Activated B cell treated with CpG ODN at 0.5 μM for 24 hours (primary cell): ENCODE results near the gene QSOX2. TPM values are rescaled to one million over a fixed set of nuclear protein-coding genes. Genes with fewer than 3 reads are reported as not detected.

Experiments used
- ATAC-seq: fragments of 200-7000 bp; cut with Tn5 transposase; one replicate; pipeline ENCODE4 v1.10.0; 2021; ENCODE audit warnings: low read depth, mild to moderate bottlenecking, moderate library complexity
- CTCF ChIA-PET: fragments of 350-600 bp; sonication (Branson Sonifier 250); formaldehyde crosslinking; loops from one replicate; lab custom pipeline; 2021; ENCODE audit warnings: antibody characterized with exemption; lab: Charles Lee
- POLR2A ChIA-PET: fragments of 350-600 bp; sonication (Branson Sonifier 250); formaldehyde crosslinking; loops from one replicate; lab custom pipeline; 2021; ENCODE audit warnings: antibody characterized with exemption; lab: Charles Lee
- DNase-seq: peaks from one replicate; pipeline ENCODE4 v3.0.0; 2022
- H3K27ac Mint-ChIP-seq: one replicate; pipeline ENCODE4 v1.8.0; 2020; ENCODE audit warnings: mixed read lengths
- H3K27me3 Mint-ChIP-seq: one replicate; pipeline ENCODE4 v1.8.0; 2021; ENCODE audit warnings: mixed read lengths
- H3K36me3 Mint-ChIP-seq: one replicate; pipeline ENCODE4 v1.8.0; 2021; ENCODE audit warnings: low read depth, mixed read lengths
- H3K4me1 Mint-ChIP-seq: one replicate; pipeline ENCODE4 v1.8.0; 2021; ENCODE audit warnings: mixed read lengths
- H3K4me3 Mint-ChIP-seq: one replicate; pipeline ENCODE4 v1.8.0; 2020; ENCODE audit warnings: mild to moderate bottlenecking, mixed read lengths
- H3K9me3 Mint-ChIP-seq: one replicate; pipeline ENCODE4 v1.8.0; 2020; ENCODE audit warnings: mixed read lengths
- CTCF ChIP-seq: fragments of 200-600 bp; IDR thresholded peaks from one replicate; pipeline ENCODE4 v1.8.0; 2022; ENCODE audit warnings: antibody characterized with exemption, mild to moderate bottlenecking
- intact Hi-C: fragments of 100-400 bp; cut with micrococcal nuclease; formaldehyde crosslinking; loops from one replicate; pipeline ENCODE4 v1.15.1; 2024
- total RNA-seq: library from RNA; stranded (reverse); gene quantifications from 2 replicates; pipeline ENCODE4 v1.2.3, GENCODE V29; 2022

QSOX2 gene
- total RNA-seq, 1 donor from 2014 or later: 49.1 TPM

- no peak for ATAC-seq
- Mint-ChIP-seq H3K9me3 (no peaks in the 10 kb centered on the region), H3K36me3 (no peaks in the 10 kb centered on the region), H3K4me1 (peaks cover 11% of the 10 kb centered on the region), H3K4me3 (no peak overlapping the region), H3K27me3 (peaks cover 48% of the 10 kb centered on the region), H3K27ac (no peak overlapping the region)
- TF ChIP-seq CTCF: no peak
- POLR2A ChIA-PET: interaction anchor here (0.5 to 1.5 kb wide), 2 partner anchors 36 to 48 kb away, joined by 4 read pairs; no protein-coding TSS in a partner anchor
- CTCF ChIA-PET: interaction anchor here (0.7 kb wide), 1 partner anchor 14 kb away, joined by 3 read pairs; no protein-coding TSS in a partner anchor
- no peak for DNase-seq
- intact Hi-C loops: no loop called here
Measured at GRCh38 chr9:136192289-136193126, 53.1 kb downstream of the QSOX2 start.

DNA sequence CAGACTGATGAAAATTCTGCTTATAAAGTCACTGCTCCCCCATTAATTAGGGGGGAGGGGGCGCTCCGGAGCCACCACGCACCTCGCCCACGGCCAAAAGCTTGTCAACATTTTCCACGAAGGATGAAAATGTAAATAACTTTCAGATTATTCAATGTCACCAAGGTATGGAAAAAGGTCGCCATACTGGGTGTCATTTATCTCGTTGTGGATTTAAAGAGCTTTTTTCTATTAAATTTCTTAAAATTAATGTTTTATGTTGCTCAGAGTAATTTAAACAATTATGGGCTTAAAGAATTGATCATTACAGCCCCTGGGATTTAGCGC is 53.7 kb downstream of the QSOX2 start:
- DNase-seq: no peak
- H3K4me1 Mint-ChIP-seq: peaks cover 11% of the 10 kb centered on the region
- no peaks in the 10 kb centered on the region for H3K36me3 Mint-ChIP-seq
- ChIA-PET POLR2A (interaction anchor here (0.5 to 1.5 kb wide), 2 partner anchors 36 to 48 kb away, joined by 4 read pairs; no protein-coding TSS in a partner anchor), CTCF (interaction anchor here (0.7 kb wide), 1 partner anchor 15 kb away, joined by 3 read pairs; no protein-coding TSS in a partner anchor)
- H3K27ac Mint-ChIP-seq: no peak overlapping the region
- intact Hi-C loops: no loop called here
- ATAC-seq: no peak
- H3K4me3 Mint-ChIP-seq: no peak overlapping the region
- H3K9me3 Mint-ChIP-seq: no peaks in the 10 kb centered on the region
- no peak for TF ChIP-seq CTCF
- H3K27me3 Mint-ChIP-seq: peaks cover 54% of the 10 kb centered on the region

DNA sequence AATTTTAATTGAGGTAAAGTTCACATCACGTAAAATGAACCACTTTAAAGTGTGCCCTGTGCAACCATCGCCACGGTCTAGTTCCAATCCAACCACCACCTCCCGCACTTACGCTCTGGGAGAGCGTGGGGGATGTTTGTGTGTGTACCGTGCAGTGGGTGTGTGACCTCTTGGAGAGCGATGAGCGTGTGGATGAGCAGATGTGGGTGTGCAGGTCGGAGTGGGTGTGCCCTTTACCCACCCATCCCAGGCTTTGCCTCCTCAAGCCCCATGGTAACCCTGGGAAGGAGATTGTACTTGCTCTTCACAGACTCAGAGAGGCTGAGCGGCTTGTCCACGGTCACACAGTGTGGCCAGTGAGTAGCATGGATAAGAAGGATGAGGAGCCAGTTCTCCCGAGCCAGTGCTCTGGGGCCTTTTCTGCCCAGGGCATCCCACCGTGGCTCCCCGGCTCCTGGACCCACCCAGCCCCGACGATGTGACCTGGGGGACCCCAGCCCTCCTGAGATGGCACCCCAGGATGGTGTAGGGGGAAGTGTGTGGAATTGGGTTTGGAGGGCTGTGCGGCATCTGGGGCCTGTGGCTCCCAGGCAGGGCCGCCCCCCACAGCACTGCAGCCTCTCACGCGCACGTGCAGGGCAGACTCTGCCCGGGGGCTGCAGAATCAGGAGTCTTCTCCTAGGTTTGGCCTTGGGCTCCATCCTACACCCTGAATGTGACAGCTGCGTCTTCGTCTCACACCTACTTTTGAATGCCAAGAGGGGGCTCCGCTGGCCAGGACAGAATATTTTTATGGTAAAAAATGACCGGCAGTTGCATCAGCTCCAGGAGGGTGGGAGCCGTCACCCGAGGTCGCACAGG is 54.3 kb downstream of the QSOX2 start:
- ATAC-seq (no peak), DNase-seq (no peak)
- POLR2A ChIA-PET: no interaction called here
- intact Hi-C loops: no loop called here
- H3K36me3 Mint-ChIP-seq: no peaks in the 10 kb centered on the region
- no peak overlapping the region for H3K27ac Mint-ChIP-seq
- no peak for TF ChIP-seq CTCF
- peaks cover 53% of the 10 kb centered on the region for H3K27me3 Mint-ChIP-seq
- H3K4me1 Mint-ChIP-seq: peaks cover 5% of the 10 kb centered on the region
- CTCF ChIA-PET: no interaction called here
- H3K9me3 Mint-ChIP-seq: no peaks in the 10 kb centered on the region
- H3K4me3 Mint-ChIP-seq: no peak overlapping the region

DNA sequence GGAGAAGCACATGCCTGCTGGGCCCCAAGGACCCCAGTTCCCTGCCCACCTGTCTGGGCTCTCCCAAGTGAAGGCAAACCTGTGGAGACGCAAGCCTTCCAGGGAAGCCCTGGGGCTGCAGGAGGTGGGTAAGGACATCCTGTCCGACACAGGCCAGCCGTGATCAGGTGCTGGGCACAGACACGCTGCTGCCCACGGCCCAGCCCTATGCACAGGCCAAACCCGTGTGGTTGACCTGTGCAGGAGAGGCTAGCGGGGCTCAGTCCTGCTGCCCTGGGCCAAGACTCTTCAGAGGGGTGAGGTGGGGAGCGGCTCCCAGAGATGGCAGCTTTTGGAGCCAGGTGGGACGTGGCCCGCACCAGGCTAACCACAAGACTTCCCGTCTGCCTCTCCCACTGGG is 55.0 kb downstream of the QSOX2 start:
- TF ChIP-seq CTCF: no peak
- Mint-ChIP-seq H3K4me3 (no peak overlapping the region), H3K27ac (no peak overlapping the region), H3K4me1 (peaks cover 3% of the 10 kb centered on the region), H3K27me3 (peaks cover 50% of the 10 kb centered on the region), H3K36me3 (no peaks in the 10 kb centered on the region), H3K9me3 (no peaks in the 10 kb centered on the region)
- CTCF ChIA-PET: no interaction called here
- POLR2A ChIA-PET: no interaction called here
- ATAC-seq (no peak), DNase-seq (no peak)
- intact Hi-C loops: no loop called here

DNA sequence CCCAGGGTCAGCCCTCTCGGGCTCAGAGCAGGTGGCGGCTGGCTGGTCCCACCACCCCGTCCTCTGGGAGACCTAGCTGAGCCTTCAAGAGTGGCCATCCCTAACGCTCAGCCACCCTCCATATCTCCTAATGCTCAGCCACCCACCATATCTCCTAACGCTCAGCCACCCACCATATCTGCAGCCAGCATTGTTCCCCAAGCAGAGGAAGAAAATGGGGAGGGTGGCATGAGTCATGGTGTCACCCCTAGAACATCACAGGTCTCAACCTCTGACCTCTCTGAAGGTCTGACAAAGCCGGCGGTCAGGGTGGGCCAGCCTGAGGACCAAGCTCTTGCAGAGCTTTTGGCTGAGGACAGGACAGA is 55.4 kb downstream of the QSOX2 start:
- ChIA-PET CTCF (no interaction called here), POLR2A (no interaction called here)
- DNase-seq (no peak), ATAC-seq (no peak)
- Mint-ChIP-seq H3K27ac (no peak overlapping the region), H3K27me3 (peaks cover 52% of the 10 kb centered on the region), H3K4me1 (peaks cover 3% of the 10 kb centered on the region), H3K36me3 (no peaks in the 10 kb centered on the region), H3K9me3 (no peaks in the 10 kb centered on the region), H3K4me3 (no peak overlapping the region)
- intact Hi-C loops: no loop called here
- no peak for TF ChIP-seq CTCF
